ENCODE measurements around the gene OR10H4.

DNA sequence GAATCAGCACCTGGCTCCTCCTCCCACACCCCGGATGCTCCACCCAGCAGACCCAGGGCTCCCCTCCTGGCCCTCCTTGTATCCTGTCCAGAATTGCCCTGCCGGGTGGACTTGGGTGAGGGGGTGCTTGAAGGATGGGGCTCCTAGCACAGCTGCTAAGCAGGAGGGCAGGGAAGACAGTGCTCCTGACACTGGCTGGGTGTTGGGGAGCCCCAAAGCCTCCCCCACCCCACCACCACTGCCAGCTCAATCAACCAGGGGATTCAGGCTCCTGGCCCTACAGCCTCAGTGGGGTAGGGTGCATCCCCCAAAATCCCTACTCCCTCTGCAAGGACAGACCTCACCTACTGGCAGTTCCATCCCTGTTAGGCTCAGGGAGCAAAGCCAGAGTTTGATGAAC lies 11.9 kb upstream of the OR10H4 start:
- no peak for TF ChIP-seq POLR2AphosphoS5 (IDR thresholded peaks at IDR 0.05; ENCODE audit: borderline replicate concordance, low read depth, low read length)
- no peak for TF ChIP-seq EZH2 (IDR thresholded peaks at IDR 0.05)
- TF ChIP-seq FOXP2 (optimal IDR thresholded peaks at IDR 0.05; ENCODE audit: control extremely low read depth, extremely low read length, insufficient read depth), result no peak
